NT2/D1 (cell line): ENCODE measurements around the gene HSPG2.

Experiments used
- SUZ12 ChIP-seq: IDR thresholded peaks from 2 replicates; pipeline ENCODE4 v1.6.1; 2011; ENCODE audit not compliant: insufficient read length, insufficient read depth; ENCODE audit errors: extremely low read depth
- YY1 ChIP-seq: IDR thresholded peaks from 2 replicates; pipeline ENCODE4 v1.6.1; 2011; ENCODE audit not compliant: insufficient read length, insufficient read depth
- ZNF274 ChIP-seq: IDR thresholded peaks from 2 replicates; pipeline ENCODE4 v1.6.1; 2011; ENCODE audit warnings: mild to moderate bottlenecking, low read depth, low read length

DNA sequence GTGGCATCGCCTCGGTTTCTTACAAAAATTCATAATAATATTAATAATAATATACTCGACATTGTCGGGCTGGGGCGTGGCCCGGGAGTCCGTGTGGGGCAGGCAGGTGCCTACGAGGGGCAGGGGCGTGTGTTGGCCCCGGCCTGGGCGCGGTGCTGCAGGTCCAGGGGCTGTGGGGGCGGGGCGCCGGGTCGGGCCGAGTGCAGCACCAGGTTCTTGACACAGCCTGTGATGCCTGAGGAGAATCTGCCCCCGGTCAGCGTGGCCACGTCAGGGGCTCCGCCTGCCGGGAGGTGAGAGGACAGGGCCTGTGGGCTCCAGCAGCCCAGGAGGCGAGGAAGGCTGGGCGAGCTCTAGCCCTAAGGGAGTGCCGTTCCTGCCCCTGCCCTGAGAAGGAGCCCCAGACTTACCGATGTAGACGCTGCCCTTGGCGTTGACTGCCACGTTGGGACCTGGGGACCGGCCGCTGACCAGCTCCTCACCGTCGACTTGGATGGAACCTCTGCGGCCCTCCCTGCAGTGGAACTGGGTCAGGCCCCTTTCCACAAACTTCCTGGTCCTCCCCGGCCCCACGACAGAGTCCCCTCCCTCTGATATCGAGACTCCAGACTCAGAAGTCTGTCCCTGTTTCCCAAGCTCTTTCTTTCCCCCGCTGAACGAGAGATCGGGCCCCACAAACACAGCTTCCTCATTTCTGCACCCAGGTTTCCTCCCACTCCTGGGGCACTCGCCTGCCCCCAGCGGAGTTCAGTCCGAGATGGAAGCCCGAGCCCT lies 113.7 kb downstream of the HSPG2 start:
- TF ChIP-seq SUZ12 = no peak
- TF ChIP-seq ZNF274 = no peak
- TF ChIP-seq YY1 = no peak
